ENCODE results near the gene FOXJ3.

FOXJ3 gene

DNA sequence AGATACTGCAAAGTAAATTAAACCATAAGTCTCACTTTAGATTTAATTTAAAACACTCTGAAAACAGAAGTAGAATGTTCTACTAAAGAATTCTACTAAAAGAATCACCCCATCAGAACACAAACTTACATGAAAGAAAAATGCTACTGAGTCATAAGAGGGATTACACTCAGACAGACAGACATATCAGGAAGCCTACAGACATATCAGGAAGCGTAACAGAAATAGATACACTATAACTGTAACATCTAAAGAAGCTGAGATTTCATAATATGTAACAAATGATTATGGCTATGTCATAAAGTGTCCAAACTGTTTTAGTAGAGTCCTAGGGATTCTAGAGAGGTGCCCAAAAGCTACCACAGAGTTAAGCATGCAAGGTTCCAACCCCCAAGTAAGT, 23.9 kb downstream of the FOXJ3 start:
- DNase-seq (ENCODE audit: low spot score): no peak
- TF ChIP-seq, protein P1, sequence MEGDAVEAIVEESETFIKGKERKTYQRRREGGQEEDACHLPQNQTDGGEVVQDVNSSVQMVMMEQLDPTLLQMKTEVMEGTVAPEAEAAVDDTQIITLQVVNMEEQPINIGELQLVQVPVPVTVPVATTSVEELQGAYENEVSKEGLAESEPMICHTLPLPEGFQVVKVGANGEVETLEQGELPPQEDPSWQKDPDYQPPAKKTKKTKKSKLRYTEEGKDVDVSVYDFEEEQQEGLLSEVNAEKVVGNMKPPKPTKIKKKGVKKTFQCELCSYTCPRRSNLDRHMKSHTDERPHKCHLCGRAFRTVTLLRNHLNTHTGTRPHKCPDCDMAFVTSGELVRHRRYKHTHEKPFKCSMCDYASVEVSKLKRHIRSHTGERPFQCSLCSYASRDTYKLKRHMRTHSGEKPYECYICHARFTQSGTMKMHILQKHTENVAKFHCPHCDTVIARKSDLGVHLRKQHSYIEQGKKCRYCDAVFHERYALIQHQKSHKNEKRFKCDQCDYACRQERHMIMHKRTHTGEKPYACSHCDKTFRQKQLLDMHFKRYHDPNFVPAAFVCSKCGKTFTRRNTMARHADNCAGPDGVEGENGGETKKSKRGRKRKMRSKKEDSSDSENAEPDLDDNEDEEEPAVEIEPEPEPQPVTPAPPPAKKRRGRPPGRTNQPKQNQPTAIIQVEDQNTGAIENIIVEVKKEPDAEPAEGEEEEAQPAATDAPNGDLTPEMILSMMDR (IDR thresholded peaks at IDR 0.05; ENCODE audit: extremely low read depth, missing control alignments): no peak

DNA sequence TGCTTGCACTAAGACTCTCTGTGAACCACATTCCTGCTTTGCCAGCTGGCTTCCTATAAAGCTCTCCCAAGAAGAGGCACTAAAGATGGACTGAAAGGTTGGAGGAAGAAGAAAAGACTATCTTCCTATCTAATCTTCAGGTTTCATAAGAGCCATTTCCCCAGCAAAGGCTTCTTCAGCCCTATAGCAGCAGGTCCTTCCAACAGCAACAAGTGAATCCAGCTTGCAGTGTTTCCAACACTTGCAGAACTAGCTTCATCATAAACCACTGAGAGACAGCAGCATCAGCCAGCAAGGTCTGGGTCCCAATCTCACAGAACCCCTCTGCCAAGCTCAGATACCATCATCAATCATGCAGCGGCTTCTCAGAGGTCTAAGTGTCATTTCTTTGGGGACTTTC, 28.1 kb downstream of the FOXJ3 start:
- TF ChIP-seq, protein P1 (IDR thresholded peaks at IDR 0.05; ENCODE audit: extremely low read depth, missing control alignments): no peak
- no peak for DNase-seq (ENCODE audit: low spot score)

DNA sequence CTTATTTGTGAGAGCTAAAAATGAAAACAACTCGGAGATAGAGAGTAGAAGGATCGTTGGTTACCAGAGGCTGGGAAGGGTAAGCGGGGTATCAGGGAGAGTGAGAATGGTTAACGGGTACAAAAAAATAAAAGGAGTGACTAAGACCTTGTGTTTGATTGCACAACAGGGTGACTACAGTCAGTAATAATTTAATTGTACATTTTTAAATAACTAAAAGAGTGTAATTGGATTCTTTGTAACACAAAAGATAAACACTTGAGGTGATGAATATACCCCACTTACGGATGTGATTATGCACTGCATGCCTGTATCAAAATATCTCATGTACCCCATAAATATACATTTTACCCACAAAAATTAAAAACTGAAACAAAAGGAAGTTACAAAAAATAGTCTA, 29.4 kb downstream of the FOXJ3 start:
- no peak for DNase-seq (ENCODE audit: low spot score)
- TF ChIP-seq, protein P1 (IDR thresholded peaks at IDR 0.05; ENCODE audit: extremely low read depth, missing control alignments): no peak

DNA sequence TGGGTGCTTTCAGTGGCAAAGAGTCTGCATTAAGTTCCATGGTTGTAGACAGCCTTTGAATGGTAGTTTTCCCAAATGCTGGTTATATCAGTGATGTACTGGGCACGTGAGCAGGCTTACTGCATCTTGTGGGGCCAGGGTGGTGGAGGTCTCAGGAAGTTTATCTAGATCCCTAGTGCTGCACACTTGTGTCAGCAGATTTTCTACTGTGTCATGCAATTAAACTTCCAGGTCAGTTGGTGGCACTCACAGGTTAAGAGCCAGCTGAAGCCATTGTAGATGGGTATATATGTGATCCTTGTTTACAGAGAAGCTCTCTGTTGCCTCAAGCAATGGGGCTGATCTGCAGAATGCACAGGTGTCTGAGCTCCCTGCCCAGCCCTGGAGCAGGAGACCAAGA, 33.0 kb downstream of the FOXJ3 start:
- TF ChIP-seq, protein P1 (IDR thresholded peaks at IDR 0.05; ENCODE audit: extremely low read depth, missing control alignments): no peak
- DNase-seq (ENCODE audit: low spot score): no peak

DNA sequence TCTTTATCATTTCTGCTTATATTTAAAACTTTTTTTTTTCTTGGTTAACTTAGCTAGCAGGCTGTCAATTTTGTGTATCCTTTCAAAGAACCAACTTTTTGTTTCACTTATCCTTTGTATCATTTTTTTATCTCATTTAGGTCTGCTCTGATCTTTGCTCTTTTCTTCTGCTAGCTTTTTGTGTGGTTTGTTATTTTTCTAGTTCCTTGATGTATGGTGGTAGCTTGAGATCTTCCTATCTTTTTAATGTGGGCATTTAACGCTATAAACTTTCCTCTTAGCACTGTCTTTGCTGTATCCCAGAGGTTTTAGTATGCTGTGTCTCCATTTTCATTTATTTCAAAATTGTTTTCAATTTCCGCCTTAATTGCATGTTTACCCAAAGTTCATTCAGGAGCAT, 36.5 kb downstream of the FOXJ3 start:
- no peak for DNase-seq (ENCODE audit: low spot score)

DNA sequence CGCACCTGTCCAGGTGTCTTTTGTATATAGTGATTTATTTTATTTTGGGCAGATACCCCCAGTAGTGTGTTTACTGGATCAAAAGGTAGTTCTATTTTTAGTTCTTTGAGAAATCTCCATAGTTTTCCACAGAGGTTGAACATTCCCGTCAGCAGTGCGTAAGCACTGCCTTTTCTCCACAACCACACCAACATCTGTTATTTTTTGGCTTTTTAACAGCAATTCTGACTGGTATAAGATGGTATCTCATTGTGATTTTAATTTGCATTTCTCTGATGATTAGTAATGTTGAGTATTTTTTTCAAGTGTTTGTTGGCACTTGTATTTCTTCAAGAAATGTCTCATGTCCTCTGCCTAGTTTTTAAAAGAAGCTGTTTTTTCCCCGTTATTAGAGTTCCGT, 39.2 kb downstream of the FOXJ3 start:
- TF ChIP-seq, protein P1 (IDR thresholded peaks at IDR 0.05; ENCODE audit: extremely low read depth, missing control alignments): no peak
- no peak for DNase-seq (ENCODE audit: low spot score)

More for the DNA sequence above, 36.5 kb downstream of the FOXJ3 start:
- TF ChIP-seq, protein P1 (IDR thresholded peaks at IDR 0.05; ENCODE audit: extremely low read depth, missing control alignments): no peak

DNA sequence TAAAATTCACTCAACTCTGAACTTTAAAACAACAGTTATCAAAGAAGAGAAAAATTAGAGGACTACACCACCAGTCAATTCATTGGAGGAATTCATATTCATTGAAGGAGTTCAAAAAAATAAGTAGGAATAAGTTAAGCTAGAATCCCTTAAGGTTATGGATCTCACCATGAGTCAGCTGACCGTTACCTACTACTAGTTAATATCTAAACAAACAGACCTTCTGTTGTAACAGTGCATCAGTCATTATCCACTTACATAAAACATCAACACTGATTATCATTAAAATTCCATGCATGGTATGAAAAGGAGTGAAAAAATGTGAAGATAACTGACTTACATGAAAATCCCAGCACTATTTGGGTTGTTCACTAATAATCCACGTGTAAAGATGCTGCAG, 44.9 kb downstream of the FOXJ3 start:
- DNase-seq (ENCODE audit: low spot score): no peak
- TF ChIP-seq, protein P1 (IDR thresholded peaks at IDR 0.05; ENCODE audit: extremely low read depth, missing control alignments): no peak

Data from GM20000 (cell line).